CD4-positive, alpha-beta T cell (primary cell): ENCODE results near the gene HTR1B. TPM values are rescaled to one million over a fixed set of nuclear protein-coding genes. Genes with fewer than 3 reads are reported as not detected.

Experiments used
- ATAC-seq: fragments of 200-7000 bp; cut with Tn5 transposase; one replicate; pipeline ENCODE4 v1.10.0; 2022; ENCODE audit warnings: mild to moderate bottlenecking; ENCODE audit not compliant: poor library complexity
- CTCF ChIA-PET: fragments of 350-600 bp; sonication (Branson Sonifier 250); formaldehyde crosslinking; loops from one replicate; lab custom pipeline; 2021; ENCODE audit warnings: antibody characterized with exemption, inconsistent platforms; lab: Charles Lee
- POLR2A ChIA-PET: fragments of 350-600 bp; sonication (Branson Sonifier 250); formaldehyde crosslinking; loops from one replicate; lab custom pipeline; 2021; ENCODE audit warnings: antibody characterized with exemption, inconsistent platforms; lab: Charles Lee
- DNase-seq, 14 experiments: peaks; one replicate each; pipeline ENCODE4 v3.0.0-alpha.2; 2013 to 2020; ENCODE audit warnings: mixed read lengths in 2 of 14
- H3K27ac ChIP-seq, 2 donors: one replicate each; pipeline versions ENCODE4 v1.5.1 to v1.7.0; 2013; ENCODE audit warnings: low read length in 2 of 2, low read depth in 1 of 2, mild to moderate bottlenecking in 1 of 2
- H3K27me3 ChIP-seq, 2 experiments: 1 replicate in 1 of 2; 2 replicates in 1 of 2; pipeline versions ENCODE4 v1.6.1 to v1.7.0; 2013; ENCODE audit warnings: low read length in 2 of 2, control low read depth in 1 of 2, mild to moderate bottlenecking in 1 of 2, moderate library complexity in 1 of 2; ENCODE audit not compliant: insufficient read depth in 2 of 2, control insufficient read depth in 1 of 2
- H3K36me3 ChIP-seq: one replicate; pipeline ENCODE4 v1.6.1; 2013; ENCODE audit warnings: low read length, control low read depth; ENCODE audit not compliant: insufficient read depth
- H3K4me1 ChIP-seq: one replicate; pipeline ENCODE4 v1.6.1; 2013; ENCODE audit warnings: low read length, control low read depth; ENCODE audit not compliant: insufficient read depth
- H3K4me3 ChIP-seq: one replicate; pipeline ENCODE4 v1.5.1; 2013; ENCODE audit warnings: mild to moderate bottlenecking, low read length, moderate library complexity
- H3K9me3 ChIP-seq, 2 experiments: 1 replicate in 1 of 2; 2 replicates in 1 of 2; pipeline versions ENCODE4 v1.6.1 to v1.7.0; 2013; ENCODE audit warnings: low read length in 2 of 2, mild to moderate bottlenecking in 2 of 2, control low read depth in 1 of 2, moderate library complexity in 1 of 2; ENCODE audit not compliant: control insufficient read depth in 1 of 2, insufficient read depth in 1 of 2
- H3K27ac Mint-ChIP-seq: one replicate; pipeline ENCODE4 v1.8.0; 2020; ENCODE audit warnings: mixed read lengths
- H3K27me3 Mint-ChIP-seq: one replicate; pipeline ENCODE4 v1.8.0; 2021; ENCODE audit warnings: mixed read lengths
- H3K36me3 Mint-ChIP-seq: one replicate; pipeline ENCODE4 v1.8.0; 2021; ENCODE audit warnings: low read depth, mixed read lengths
- H3K4me1 Mint-ChIP-seq: one replicate; pipeline ENCODE4 v1.8.0; 2021; ENCODE audit warnings: low read depth, mixed read lengths
- H3K4me3 Mint-ChIP-seq: one replicate; pipeline ENCODE4 v1.8.0; 2020; ENCODE audit warnings: mild to moderate bottlenecking, mixed read lengths
- H3K9me3 Mint-ChIP-seq: one replicate; pipeline ENCODE4 v1.8.0; 2020; ENCODE audit warnings: mixed read lengths
- CTCF ChIP-seq: fragments of 200-600 bp; IDR thresholded peaks from one replicate; pipeline ENCODE4 v1.8.0; 2022; ENCODE audit warnings: antibody characterized with exemption, mild to moderate bottlenecking
- intact Hi-C, 2 experiments: fragments of 100-400 bp; cut with DNase I in 1 of 2; cut with micrococcal nuclease in 1 of 2; formaldehyde crosslinking; loops; one replicate each; pipeline versions ENCODE4 v1.15.1 to v1.9.0; 2023 to 2025; cut with DNase I, micrococcal nuclease
- total RNA-seq, 174 experiments: library from RNA in 2 of 174; stranded (reverse) in 2 of 174; gene quantifications; one replicate each; pipeline ENCODE4 v1.2.3 and lab custom pipeline; 2021 to 2026

The HTR1B gene
- total RNA-seq, 2 experiments from 2014 or later: not detected

- H3K27me3 ChIP-seq: no peaks in the 10 kb centered on the region
- no peak overlapping the region for H3K27ac Mint-ChIP-seq
- H3K27ac ChIP-seq: no peak overlapping the region
- no peaks in the 10 kb centered on the region for H3K36me3 ChIP-seq
- intact Hi-C loops: no loop called here
- ATAC-seq (no peak), DNase-seq (no peak)
- H3K9me3 ChIP-seq: peaks cover 0 to 4% of the 10 kb centered on the region in 2 experiments
- H3K9me3 Mint-ChIP-seq: no peaks in the 10 kb centered on the region
- ChIA-PET CTCF (no interaction called here), POLR2A (no interaction called here)
- H3K27me3 Mint-ChIP-seq: peaks cover 5% of the 10 kb centered on the region
- no peak overlapping the region for H3K4me3 Mint-ChIP-seq
- no peaks in the 10 kb centered on the region for H3K4me1 Mint-ChIP-seq
- no peaks in the 10 kb centered on the region for H3K36me3 Mint-ChIP-seq
- H3K4me3 ChIP-seq: no peak overlapping the region
- H3K4me1 ChIP-seq: no peaks in the 10 kb centered on the region
- no peak for TF ChIP-seq CTCF
These were observed 8.9 kb downstream of the HTR1B start for GRCh38 chr6:77454386-77454785.

- DNase-seq (no peak), ATAC-seq (no peak)
- Histone ChIP-seq H3K4me3 (no peak overlapping the region), H3K4me1 (no peaks in the 10 kb centered on the region), H3K27me3 (no peaks in the 10 kb centered on the region), H3K27ac (no peak overlapping the region), H3K9me3 (peaks cover 0 to 4% of the 10 kb centered on the region in 2 experiments), H3K36me3 (no peaks in the 10 kb centered on the region)
- H3K4me1 Mint-ChIP-seq: no peaks in the 10 kb centered on the region
- H3K27ac Mint-ChIP-seq: no peak overlapping the region
- TF ChIP-seq CTCF: no peak
- H3K27me3 Mint-ChIP-seq: no peaks in the 10 kb centered on the region
- H3K9me3 Mint-ChIP-seq: no peaks in the 10 kb centered on the region
- H3K36me3 Mint-ChIP-seq: no peaks in the 10 kb centered on the region
- POLR2A ChIA-PET: no interaction called here
- no peak overlapping the region for H3K4me3 Mint-ChIP-seq
- intact Hi-C loops: no loop called here
- CTCF ChIA-PET: no interaction called here
These were observed 11.8 kb downstream of the HTR1B start for GRCh38 chr6:77451466-77451865.

GRCh38 chr6:77450924-77451323 is 12.4 kb downstream of the HTR1B start:
- no peak for TF ChIP-seq CTCF
- ChIA-PET POLR2A (no interaction called here), CTCF (no interaction called here)
- Histone ChIP-seq H3K27me3 (no peaks in the 10 kb centered on the region), H3K9me3 (peaks cover 0 to 4% of the 10 kb centered on the region in 2 experiments), H3K4me1 (no peaks in the 10 kb centered on the region), H3K4me3 (no peak overlapping the region), H3K36me3 (no peaks in the 10 kb centered on the region), H3K27ac (no peak overlapping the region)
- no peaks in the 10 kb centered on the region for H3K9me3 Mint-ChIP-seq
- no peak for DNase-seq
- no peaks in the 10 kb centered on the region for H3K27me3 Mint-ChIP-seq
- H3K36me3 Mint-ChIP-seq: no peaks in the 10 kb centered on the region
- H3K4me1 Mint-ChIP-seq: no peaks in the 10 kb centered on the region
- no peak for ATAC-seq
- intact Hi-C loops: no loop called here
- no peak overlapping the region for H3K27ac Mint-ChIP-seq
- no peak overlapping the region for H3K4me3 Mint-ChIP-seq
